ENCODE measurements around the gene MB21D2.

DNA sequence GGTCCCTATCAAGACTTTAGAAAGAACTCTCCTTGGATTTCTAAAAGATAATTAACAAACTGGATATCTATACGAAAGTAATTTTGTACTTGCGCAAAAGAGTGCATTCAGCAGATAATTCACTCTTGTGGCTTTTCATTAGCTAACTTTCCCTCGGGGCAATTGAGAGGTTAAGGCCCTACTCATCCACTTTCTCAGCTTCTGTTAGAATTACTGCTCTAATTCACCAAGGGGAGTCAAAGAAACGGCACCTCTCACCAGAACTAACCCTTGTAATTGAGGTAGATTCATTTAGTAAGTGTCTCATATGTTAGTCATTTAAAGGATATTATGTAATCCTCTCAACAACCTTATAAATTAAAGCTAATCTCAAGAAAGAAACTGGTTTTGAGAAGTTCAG, 22.5 kb upstream of the MB21D2 start:
- TF ChIP-seq POLR2A (IDR thresholded peaks at IDR 0.05) = no peak
- no peak for TF ChIP-seq CTCF (IDR thresholded peaks at IDR 0.05)

Data from adrenal gland (tissue), 5 donors.